SIG-M5 treated with dmso at 0.1 percent for 504 hours (cell line): ENCODE data around the gene PLA2G2C.
"Not testable (repeated sequence)": the region's sequence is repeated elsewhere in the genome, so short reads cannot be mapped to it uniquely, and the experiment has no call there.

ENCODE experiments used
- DNase-seq: peaks from one replicate; lab custom pipeline; 2025; ENCODE audit not compliant: unreplicated experiment; lab: John Stamatoyannopoulos, UW

Gene PLA2G2C

GRCh38 chr1:20185834-20186782 lies at the start of gene PLA2G2C, which contains the start of gene UBXN10:
PLA2G2C (minus strand) TSS chr1:20186518; CDS start chr1:20177363, 9,155 bp downstream.
UBXN10 (plus strand) TSS chr1:20186096; CDS start chr1:20190562, 4,466 bp downstream.
- DNase-seq: no peak

- no peak for DNase-seq
Measured at GRCh38 chr1:20234788-20235535, 48.6 kb upstream of the PLA2G2C start.

- no peak for DNase-seq
Measured at GRCh38 chr1:20233866-20234265, 47.5 kb upstream of the PLA2G2C start.

GRCh38 chr1:20233394-20233793 lies 47.1 kb upstream of the PLA2G2C start:
- DNase-seq: peak; percentile 56

GRCh38 chr1:20232564-20232963 lies 46.2 kb upstream of the PLA2G2C start:
- not testable (repeated sequence) for DNase-seq

GRCh38 chr1:20229171-20229570 lies 42.9 kb upstream of the PLA2G2C start:
- DNase-seq: no peak

GRCh38 chr1:20228314-20228825 lies 42.1 kb upstream of the PLA2G2C start:
- no peak for DNase-seq

- DNase-seq: no peak
Measured at GRCh38 chr1:20227704-20228103, 41.4 kb upstream of the PLA2G2C start.

- DNase-seq: no peak
Measured at GRCh38 chr1:20224546-20224945, 38.2 kb upstream of the PLA2G2C start.

- DNase-seq: no peak
Measured at GRCh38 chr1:20223551-20224419, 37.5 kb upstream of the PLA2G2C start.

GRCh38 chr1:20223106-20223505 lies 36.8 kb upstream of the PLA2G2C start:
- peak; percentile 91 for DNase-seq

GRCh38 chr1:20220036-20220435 lies 33.7 kb upstream of the PLA2G2C start:
- no peak for DNase-seq

GRCh38 chr1:20219053-20219452 lies 32.7 kb upstream of the PLA2G2C start:
- DNase-seq: not testable (repeated sequence)

GRCh38 chr1:20216574-20216973 lies 30.3 kb upstream of the PLA2G2C start:
- peak; percentile 53 for DNase-seq

- DNase-seq: no peak
Measured at GRCh38 chr1:20215716-20216115, 29.4 kb upstream of the PLA2G2C start.

- peak; percentile 76 for DNase-seq
Measured at GRCh38 chr1:20212685-20213331, 26.5 kb upstream of the PLA2G2C start.

- DNase-seq: no peak
Measured at GRCh38 chr1:20212085-20212684, 25.9 kb upstream of the PLA2G2C start.

GRCh38 chr1:20211511-20211931 lies 25.2 kb upstream of the PLA2G2C start:
- DNase-seq: no peak

GRCh38 chr1:20210736-20211460 lies 24.6 kb upstream of the PLA2G2C start:
- DNase-seq: no peak
